Measurements from ENCODE around the gene MVD. TPM values are rescaled to one million over a fixed set of nuclear protein-coding genes. Genes with fewer than 3 reads are reported as not detected.

The MVD gene
- total RNA-seq, 1 donor, result 18.8 TPM

GRCh38 chr16:88700636-88701482, 38.0 kb upstream of the MVD start:
- Histone ChIP-seq H3K27me3 (ENCODE audit: insufficient read depth, low read length) (no peaks in the 10 kb centered on the region), H3K9me3 (ENCODE audit: low read depth, low read length) (no peaks in the 10 kb centered on the region), H3K4me3 (ENCODE audit: low read length) (peak overlapping the region; percentile 88), H3K4me1 (ENCODE audit: insufficient read depth, low read length) (peaks cover 79% of the 10 kb centered on the region)

- Histone ChIP-seq H3K9me3 (ENCODE audit: low read depth, low read length) (no peaks in the 10 kb centered on the region), H3K4me1 (ENCODE audit: insufficient read depth, low read length) (peaks cover 78% of the 10 kb centered on the region), H3K4me3 (ENCODE audit: low read length) (peak overlapping the region; percentile 88), H3K27me3 (ENCODE audit: insufficient read depth, low read length) (no peaks in the 10 kb centered on the region)
These were observed 37.4 kb upstream of the MVD start for GRCh38 chr16:88700322-88700635.

GRCh38 chr16:88699180-88699579, 36.3 kb upstream of the MVD start:
- Histone ChIP-seq H3K4me1 (ENCODE audit: insufficient read depth, low read length) (peaks cover 67% of the 10 kb centered on the region), H3K27me3 (ENCODE audit: insufficient read depth, low read length) (no peaks in the 10 kb centered on the region), H3K9me3 (ENCODE audit: low read depth, low read length) (no peaks in the 10 kb centered on the region), H3K4me3 (ENCODE audit: low read length) (no peak overlapping the region)

GRCh38 chr16:88698646-88699045, 35.8 kb upstream of the MVD start:
- Histone ChIP-seq H3K4me1 (ENCODE audit: insufficient read depth, low read length) (peaks cover 66% of the 10 kb centered on the region), H3K27me3 (ENCODE audit: insufficient read depth, low read length) (no peaks in the 10 kb centered on the region), H3K9me3 (ENCODE audit: low read depth, low read length) (no peaks in the 10 kb centered on the region), H3K4me3 (ENCODE audit: low read length) (no peak overlapping the region)

GRCh38 chr16:88697831-88698615, 35.1 kb upstream of the MVD start:
- Histone ChIP-seq H3K4me1 (ENCODE audit: insufficient read depth, low read length) (peaks cover 65% of the 10 kb centered on the region), H3K4me3 (ENCODE audit: low read length) (no peak overlapping the region), H3K27me3 (ENCODE audit: insufficient read depth, low read length) (no peaks in the 10 kb centered on the region), H3K9me3 (ENCODE audit: low read depth, low read length) (no peaks in the 10 kb centered on the region)

GRCh38 chr16:88697116-88697830, 34.4 kb upstream of the MVD start:
- Histone ChIP-seq H3K4me3 (ENCODE audit: low read length) (no peak overlapping the region), H3K9me3 (ENCODE audit: low read depth, low read length) (no peaks in the 10 kb centered on the region), H3K27me3 (ENCODE audit: insufficient read depth, low read length) (no peaks in the 10 kb centered on the region), H3K4me1 (ENCODE audit: insufficient read depth, low read length) (peaks cover 65% of the 10 kb centered on the region)

- Histone ChIP-seq H3K9me3 (ENCODE audit: low read depth, low read length) (no peaks in the 10 kb centered on the region), H3K4me1 (ENCODE audit: insufficient read depth, low read length) (peaks cover 65% of the 10 kb centered on the region), H3K4me3 (ENCODE audit: low read length) (no peak overlapping the region), H3K27me3 (ENCODE audit: insufficient read depth, low read length) (no peaks in the 10 kb centered on the region)
These were observed 33.5 kb upstream of the MVD start for GRCh38 chr16:88696441-88696840.

GRCh38 chr16:88695753-88696152, 32.9 kb upstream of the MVD start:
- no peaks in the 10 kb centered on the region for H3K27me3 ChIP-seq (ENCODE audit: insufficient read depth, low read length)
- H3K9me3 ChIP-seq (ENCODE audit: low read depth, low read length), result no peaks in the 10 kb centered on the region
- H3K4me3 ChIP-seq (ENCODE audit: low read length), result no peak overlapping the region
- peaks cover 66% of the 10 kb centered on the region for H3K4me1 ChIP-seq (ENCODE audit: insufficient read depth, low read length)

GRCh38 chr16:88695218-88695617, 32.3 kb upstream of the MVD start:
- H3K4me3 ChIP-seq (ENCODE audit: low read length), result no peak overlapping the region
- no peaks in the 10 kb centered on the region for H3K9me3 ChIP-seq (ENCODE audit: low read depth, low read length)
- H3K4me1 ChIP-seq (ENCODE audit: insufficient read depth, low read length), result peaks cover 62% of the 10 kb centered on the region
- H3K27me3 ChIP-seq (ENCODE audit: insufficient read depth, low read length), result no peaks in the 10 kb centered on the region

- H3K4me1 ChIP-seq (ENCODE audit: insufficient read depth, low read length), result peaks cover 54% of the 10 kb centered on the region
These were observed 31.6 kb upstream of the MVD start for GRCh38 chr16:88694221-88695087.

GRCh38 chr16:88693420-88694177, 30.7 kb upstream of the MVD start:
- H3K9me3 ChIP-seq (ENCODE audit: low read depth, low read length), result no peaks in the 10 kb centered on the region
- H3K27me3 ChIP-seq (ENCODE audit: insufficient read depth, low read length), result no peaks in the 10 kb centered on the region
- no peak overlapping the region for H3K4me3 ChIP-seq (ENCODE audit: low read length)
- H3K4me1 ChIP-seq (ENCODE audit: insufficient read depth, low read length), result peaks cover 46% of the 10 kb centered on the region

More at GRCh38 chr16:88694221-88695087, 31.6 kb upstream of the MVD start:
- Histone ChIP-seq H3K27me3 (ENCODE audit: insufficient read depth, low read length) (no peaks in the 10 kb centered on the region), H3K9me3 (ENCODE audit: low read depth, low read length) (no peaks in the 10 kb centered on the region), H3K4me3 (ENCODE audit: low read length) (no peak overlapping the region)

GRCh38 chr16:88692861-88693260, 30.0 kb upstream of the MVD start:
- Histone ChIP-seq H3K9me3 (ENCODE audit: low read depth, low read length) (no peaks in the 10 kb centered on the region), H3K4me3 (ENCODE audit: low read length) (no peak overlapping the region), H3K4me1 (ENCODE audit: insufficient read depth, low read length) (peaks cover 38% of the 10 kb centered on the region)

GRCh38 chr16:88691924-88692560, 29.2 kb upstream of the MVD start:
- H3K9me3 ChIP-seq (ENCODE audit: low read depth, low read length), result no peaks in the 10 kb centered on the region
- H3K27me3 ChIP-seq (ENCODE audit: insufficient read depth, low read length), result no peaks in the 10 kb centered on the region
- no peak overlapping the region for H3K4me3 ChIP-seq (ENCODE audit: low read length)
- peaks cover 35% of the 10 kb centered on the region for H3K4me1 ChIP-seq (ENCODE audit: insufficient read depth, low read length)

More at GRCh38 chr16:88692861-88693260, 30.0 kb upstream of the MVD start:
- no peaks in the 10 kb centered on the region for H3K27me3 ChIP-seq (ENCODE audit: insufficient read depth, low read length)
